GM12878 (cell line): ENCODE data around the gene TMSB4X. TPM values are rescaled to one million over a fixed set of nuclear protein-coding genes. Genes with fewer than 3 reads are reported as not detected.

Experiments
- ATF7 ChIP-seq: fragments of 450-650 bp; IDR thresholded peaks from 2 replicates; pipeline ENCODE4 v1.6.1; 2016; ENCODE audit warnings: low read depth, mild to moderate bottlenecking
- CHD4 ChIP-seq: fragments of 200-600 bp; sonication (generic); IDR thresholded peaks from 2 replicates; pipeline ENCODE4 v1.6.1; 2016; ENCODE audit warnings: mild to moderate bottlenecking
- HDGF ChIP-seq: fragments of 450-650 bp; IDR thresholded peaks from 2 replicates; pipeline ENCODE4 v1.6.1; 2016; ENCODE audit warnings: antibody characterized with exemption
- MYB ChIP-seq: fragments of 150-350 bp; IDR thresholded peaks from 2 replicates; pipeline ENCODE4 v1.6.1; 2014; ENCODE audit warnings: mild to moderate bottlenecking, low read depth, low read length, borderline replicate concordance
- MYC ChIP-seq: IDR thresholded peaks from 2 replicates; pipeline ENCODE4 v1.6.1; 2011; ENCODE audit warnings: mild to moderate bottlenecking, low read length, moderate library complexity, inconsistent platforms; ENCODE audit not compliant: insufficient read depth, insufficient replicate concordance, insufficient read length, severe bottlenecking
- NFIC ChIP-seq: IDR thresholded peaks from 2 replicates; pipeline ENCODE4 v1.6.1; 2012; ENCODE audit warnings: low read depth, mild to moderate bottlenecking, inconsistent platforms, low read length, moderate library complexity
- NFXL1 ChIP-seq: fragments of 450-650 bp; IDR thresholded peaks from 2 replicates; pipeline ENCODE4 v1.6.1; 2017; ENCODE audit warnings: antibody characterized with exemption, mild to moderate bottlenecking, borderline replicate concordance
- NFYB ChIP-seq: IDR thresholded peaks from 2 replicates; pipeline ENCODE4 v1.6.1; 2011; ENCODE audit warnings: low read depth, mild to moderate bottlenecking, low read length, improper control_type of control experiment, moderate library complexity; ENCODE audit not compliant: insufficient read depth
- NR2C1 ChIP-seq: fragments of 450-650 bp; IDR thresholded peaks from 2 replicates; pipeline ENCODE4 v1.6.1; 2017; ENCODE audit warnings: antibody characterized with exemption, mild to moderate bottlenecking, moderate library complexity
- RAD21 ChIP-seq: IDR thresholded peaks from 2 replicates; pipeline ENCODE4 v1.6.1; 2011; ENCODE audit warnings: mild to moderate bottlenecking, low read depth, low read length, moderate library complexity; ENCODE audit not compliant: insufficient read depth
- SMAD1 ChIP-seq: fragments of 450-650 bp; IDR thresholded peaks from 2 replicates; pipeline ENCODE4 v1.6.1; 2018; ENCODE audit warnings: mild to moderate bottlenecking, low read depth; ENCODE audit not compliant: partially characterized antibody
- SUPT20H ChIP-seq: IDR thresholded peaks from 2 replicates; pipeline ENCODE4 v1.6.1; 2011; ENCODE audit warnings: low read depth, mild to moderate bottlenecking, low read length, moderate library complexity, borderline replicate concordance; ENCODE audit not compliant: control insufficient read depth
- TCF3 ChIP-seq: IDR thresholded peaks from 2 replicates; pipeline ENCODE4 v1.6.1; 2012; ENCODE audit warnings: low read depth, mild to moderate bottlenecking, low read length, borderline replicate concordance; ENCODE audit not compliant: insufficient read depth
- YBX1 ChIP-seq: fragments of 450-650 bp; IDR thresholded peaks from 2 replicates; pipeline ENCODE4 v1.6.1; 2016; ENCODE audit warnings: antibody characterized with exemption
- ZNF207 ChIP-seq: fragments of 450-650 bp; IDR thresholded peaks from 2 replicates; pipeline ENCODE4 v1.6.1; 2014; ENCODE audit warnings: antibody characterized with exemption, mild to moderate bottlenecking, borderline replicate concordance
- ZNF274 ChIP-seq: IDR thresholded peaks from one replicate; pipeline ENCODE4 v1.8.0; 2011; ENCODE audit not compliant: insufficient read length, insufficient read depth
- ZSCAN29 ChIP-seq: fragments of 450-650 bp; IDR thresholded peaks from 2 replicates; pipeline ENCODE4 v1.6.1; 2017; ENCODE audit warnings: mild to moderate bottlenecking, moderate library complexity
- polyA plus RNA-seq, 11 experiments: library from polyadenylated mRNA; depleted of rRNA in 4 of 11; unstranded in 6 of 11; stranded (reverse) in 5 of 11; fragments of >200 nt; fragmentation: Nextera tagmentation in 4 of 11; fragmentation: Illumina TruSeq in 1 of 11; extraction: Ambion mirVana in 4 of 11; extraction: Trizol in 1 of 11; gene quantifications; 1 replicate in 1 of 11; 2 replicates in 10 of 11; pipeline versions ENCODE4 v1.2.1 to v1.2.3, GENCODE V29; 2011 to 2016; ENCODE audit warnings: inconsistent platforms in 2 of 11, missing spikeins in 2 of 11, low read depth in 1 of 11
- total RNA-seq, 4 experiments: library from RNA; depleted of rRNA in 3 of 4; stranded (reverse); fragments of >200 nt in 3 of 4; fragmentation: Illumina TruSeq in 1 of 4; extraction: Trizol in 1 of 4; gene quantifications; 2 replicates each; pipeline versions ENCODE4 v1.2.1 to v1.2.3, GENCODE V29; 2013 to 2021
- TF ChIP-seq, protein P1 (sequence below): IDR thresholded peaks from 2 replicates; pipeline ENCODE4 v1.6.1; 2012; ENCODE audit warnings: improper control_type of control experiment, low read depth, low read length; ENCODE audit not compliant: insufficient replicate concordance
- TF ChIP-seq, protein P2 (sequence below): fragments of 450-650 bp; IDR thresholded peaks from 2 replicates; pipeline ENCODE4 v1.6.1; 2016; ENCODE audit warnings: mild to moderate bottlenecking
- TF ChIP-seq, protein P3 (sequence below): fragments of 450-650 bp; IDR thresholded peaks from 2 replicates; pipeline ENCODE4 v1.6.1; 2017; ENCODE audit warnings: mild to moderate bottlenecking, moderate library complexity

TMSB4X gene
- total and polyA plus RNA-seq, 10 of the 15 experiments (the other 5 are each of a cell fraction or from before 2014, with no cell fraction given) = 13,924 to 37,234 (median 23,705) TPM

DNA sequence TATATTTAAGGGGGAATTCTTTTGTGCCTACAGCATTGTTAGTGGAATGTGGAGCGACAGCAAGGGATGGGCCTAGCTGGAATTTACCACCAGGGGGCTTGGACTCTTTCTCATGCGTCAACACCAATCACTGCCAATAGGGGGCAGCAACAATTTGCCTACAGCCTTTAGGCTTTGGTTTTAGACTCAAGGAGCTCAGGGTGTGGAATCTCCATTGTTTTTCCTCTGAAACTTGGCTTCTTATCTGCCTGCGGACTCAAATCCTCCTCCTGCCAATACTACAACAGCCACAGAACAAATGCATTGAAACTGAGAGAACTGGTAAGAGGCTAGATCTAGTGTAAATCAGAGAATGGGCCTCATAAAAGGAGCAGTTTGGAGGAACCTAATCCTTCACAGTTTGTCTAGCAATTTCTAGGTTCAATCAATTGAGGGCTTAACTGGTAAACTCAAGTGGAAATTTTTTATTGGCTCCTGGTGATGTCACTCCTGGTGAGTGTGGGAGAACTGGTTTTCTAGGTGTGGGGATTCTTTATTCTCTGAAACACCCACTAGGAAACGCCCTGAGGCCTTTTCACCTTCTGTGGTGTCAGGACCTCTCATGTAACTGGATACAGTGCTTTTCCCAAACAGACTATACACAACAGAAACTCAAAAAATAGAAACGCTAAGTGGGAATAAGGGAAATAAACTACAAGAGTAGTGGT lies 27.9 kb upstream of the TMSB4X start (continued):
- TF ChIP-seq, protein P1, sequence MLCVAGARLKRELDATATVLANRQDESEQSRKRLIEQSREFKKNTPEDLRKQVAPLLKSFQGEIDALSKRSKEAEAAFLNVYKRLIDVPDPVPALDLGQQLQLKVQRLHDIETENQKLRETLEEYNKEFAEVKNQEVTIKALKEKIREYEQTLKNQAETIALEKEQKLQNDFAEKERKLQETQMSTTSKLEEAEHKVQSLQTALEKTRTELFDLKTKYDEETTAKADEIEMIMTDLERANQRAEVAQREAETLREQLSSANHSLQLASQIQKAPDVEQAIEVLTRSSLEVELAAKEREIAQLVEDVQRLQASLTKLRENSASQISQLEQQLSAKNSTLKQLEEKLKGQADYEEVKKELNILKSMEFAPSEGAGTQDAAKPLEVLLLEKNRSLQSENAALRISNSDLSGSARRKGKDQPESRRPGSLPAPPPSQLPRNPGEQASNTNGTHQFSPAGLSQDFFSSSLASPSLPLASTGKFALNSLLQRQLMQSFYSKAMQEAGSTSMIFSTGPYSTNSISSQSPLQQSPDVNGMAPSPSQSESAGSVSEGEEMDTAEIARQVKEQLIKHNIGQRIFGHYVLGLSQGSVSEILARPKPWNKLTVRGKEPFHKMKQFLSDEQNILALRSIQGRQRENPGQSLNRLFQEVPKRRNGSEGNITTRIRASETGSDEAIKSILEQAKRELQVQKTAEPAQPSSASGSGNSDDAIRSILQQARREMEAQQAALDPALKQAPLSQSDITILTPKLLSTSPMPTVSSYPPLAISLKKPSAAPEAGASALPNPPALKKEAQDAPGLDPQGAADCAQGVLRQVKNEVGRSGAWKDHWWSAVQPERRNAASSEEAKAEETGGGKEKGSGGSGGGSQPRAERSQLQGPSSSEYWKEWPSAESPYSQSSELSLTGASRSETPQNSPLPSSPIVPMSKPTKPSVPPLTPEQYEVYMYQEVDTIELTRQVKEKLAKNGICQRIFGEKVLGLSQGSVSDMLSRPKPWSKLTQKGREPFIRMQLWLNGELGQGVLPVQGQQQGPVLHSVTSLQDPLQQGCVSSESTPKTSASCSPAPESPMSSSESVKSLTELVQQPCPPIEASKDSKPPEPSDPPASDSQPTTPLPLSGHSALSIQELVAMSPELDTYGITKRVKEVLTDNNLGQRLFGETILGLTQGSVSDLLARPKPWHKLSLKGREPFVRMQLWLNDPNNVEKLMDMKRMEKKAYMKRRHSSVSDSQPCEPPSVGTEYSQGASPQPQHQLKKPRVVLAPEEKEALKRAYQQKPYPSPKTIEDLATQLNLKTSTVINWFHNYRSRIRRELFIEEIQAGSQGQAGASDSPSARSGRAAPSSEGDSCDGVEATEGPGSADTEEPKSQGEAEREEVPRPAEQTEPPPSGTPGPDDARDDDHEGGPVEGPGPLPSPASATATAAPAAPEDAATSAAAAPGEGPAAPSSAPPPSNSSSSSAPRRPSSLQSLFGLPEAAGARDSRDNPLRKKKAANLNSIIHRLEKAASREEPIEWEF = no peak
- TF ChIP-seq CHD4 = no peak
- TF ChIP-seq NFYB = no peak
- TF ChIP-seq SUPT20H = no peak
- no peak for TF ChIP-seq NFXL1
- TF ChIP-seq NFIC = no peak
- TF ChIP-seq RAD21 = peak; percentile 98
- TF ChIP-seq YBX1 = no peak
- TF ChIP-seq ZNF274 = no peak
- TF ChIP-seq, protein P2, sequence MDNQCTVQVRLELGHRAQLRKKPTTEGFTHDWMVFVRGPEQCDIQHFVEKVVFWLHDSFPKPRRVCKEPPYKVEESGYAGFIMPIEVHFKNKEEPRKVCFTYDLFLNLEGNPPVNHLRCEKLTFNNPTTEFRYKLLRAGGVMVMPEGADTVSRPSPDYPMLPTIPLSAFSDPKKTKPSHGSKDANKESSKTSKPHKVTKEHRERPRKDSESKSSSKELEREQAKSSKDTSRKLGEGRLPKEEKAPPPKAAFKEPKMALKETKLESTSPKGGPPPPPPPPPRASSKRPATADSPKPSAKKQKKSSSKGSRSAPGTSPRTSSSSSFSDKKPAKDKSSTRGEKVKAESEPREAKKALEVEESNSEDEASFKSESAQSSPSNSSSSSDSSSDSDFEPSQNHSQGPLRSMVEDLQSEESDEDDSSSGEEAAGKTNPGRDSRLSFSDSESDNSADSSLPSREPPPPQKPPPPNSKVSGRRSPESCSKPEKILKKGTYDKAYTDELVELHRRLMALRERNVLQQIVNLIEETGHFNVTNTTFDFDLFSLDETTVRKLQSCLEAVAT = peak; percentile 44; the same call in 1 of the 2 replicates
- TF ChIP-seq NR2C1 = no peak
- no peak for TF ChIP-seq ZNF207
- TF ChIP-seq SMAD1 = no peak
- TF ChIP-seq, protein P3, sequence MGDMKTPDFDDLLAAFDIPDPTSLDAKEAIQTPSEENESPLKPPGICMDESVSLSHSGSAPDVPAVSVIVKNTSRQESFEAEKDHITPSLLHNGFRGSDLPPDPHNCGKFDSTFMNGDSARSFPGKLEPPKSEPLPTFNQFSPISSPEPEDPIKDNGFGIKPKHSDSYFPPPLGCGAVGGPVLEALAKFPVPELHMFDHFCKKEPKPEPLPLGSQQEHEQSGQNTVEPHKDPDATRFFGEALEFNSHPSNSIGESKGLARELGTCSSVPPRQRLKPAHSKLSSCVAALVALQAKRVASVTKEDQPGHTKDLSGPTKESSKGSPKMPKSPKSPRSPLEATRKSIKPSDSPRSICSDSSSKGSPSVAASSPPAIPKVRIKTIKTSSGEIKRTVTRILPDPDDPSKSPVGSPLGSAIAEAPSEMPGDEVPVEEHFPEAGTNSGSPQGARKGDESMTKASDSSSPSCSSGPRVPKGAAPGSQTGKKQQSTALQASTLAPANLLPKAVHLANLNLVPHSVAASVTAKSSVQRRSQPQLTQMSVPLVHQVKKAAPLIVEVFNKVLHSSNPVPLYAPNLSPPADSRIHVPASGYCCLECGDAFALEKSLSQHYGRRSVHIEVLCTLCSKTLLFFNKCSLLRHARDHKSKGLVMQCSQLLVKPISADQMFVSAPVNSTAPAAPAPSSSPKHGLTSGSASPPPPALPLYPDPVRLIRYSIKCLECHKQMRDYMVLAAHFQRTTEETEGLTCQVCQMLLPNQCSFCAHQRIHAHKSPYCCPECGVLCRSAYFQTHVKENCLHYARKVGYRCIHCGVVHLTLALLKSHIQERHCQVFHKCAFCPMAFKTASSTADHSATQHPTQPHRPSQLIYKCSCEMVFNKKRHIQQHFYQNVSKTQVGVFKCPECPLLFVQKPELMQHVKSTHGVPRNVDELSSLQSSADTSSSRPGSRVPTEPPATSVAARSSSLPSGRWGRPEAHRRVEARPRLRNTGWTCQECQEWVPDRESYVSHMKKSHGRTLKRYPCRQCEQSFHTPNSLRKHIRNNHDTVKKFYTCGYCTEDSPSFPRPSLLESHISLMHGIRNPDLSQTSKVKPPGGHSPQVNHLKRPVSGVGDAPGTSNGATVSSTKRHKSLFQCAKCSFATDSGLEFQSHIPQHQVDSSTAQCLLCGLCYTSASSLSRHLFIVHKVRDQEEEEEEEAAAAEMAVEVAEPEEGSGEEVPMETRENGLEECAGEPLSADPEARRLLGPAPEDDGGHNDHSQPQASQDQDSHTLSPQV = peak; percentile 94
- TF ChIP-seq MYC = no peak
- no peak for TF ChIP-seq ZSCAN29
- TF ChIP-seq TCF3 = no peak
- peak; percentile 83 for TF ChIP-seq ATF7
- TF ChIP-seq MYB = no peak
- TF ChIP-seq HDGF = 0 out of 2 replicates have a peak, but pooled peaks have one; percentile 54
